KMS-11 (cell line): ENCODE results near the gene USF1.
A peak's percentile ranks its signal among the peaks of the same experiment; 100 is the strongest.

Experiments
- H2AFZ ChIP-seq: fragments of 200-600 bp; sonication (generic); 2 replicates; pipeline ENCODE4 v1.6.1; 2016; ENCODE audit warnings: antibody characterized with exemption, mixed run types, low read depth
- H3K27ac ChIP-seq: fragments of 200-600 bp; sonication (generic); 2 replicates; pipeline ENCODE4 v1.6.1; 2016; ENCODE audit warnings: mild to moderate bottlenecking, mixed run types
- H3K27me3 ChIP-seq: fragments of 200-600 bp; sonication (generic); 2 replicates; pipeline ENCODE4 v1.6.1; 2017; ENCODE audit warnings: mild to moderate bottlenecking, low read depth, mixed run types, moderate library complexity; ENCODE audit not compliant: insufficient read depth
- H3K36me3 ChIP-seq: fragments of 200-600 bp; sonication (generic); 2 replicates; pipeline ENCODE4 v1.6.1; 2017; ENCODE audit warnings: mild to moderate bottlenecking, mixed run types; ENCODE audit not compliant: insufficient read depth
- H3K4me1 ChIP-seq: fragments of 200-600 bp; sonication (generic); 2 replicates; pipeline ENCODE4 v1.6.1; 2016; ENCODE audit warnings: mild to moderate bottlenecking, low read depth, mixed run types; ENCODE audit not compliant: poor library complexity, severe bottlenecking
- H3K4me2 ChIP-seq: fragments of 200-600 bp; sonication (generic); 2 replicates; pipeline ENCODE4 v1.7.0; 2016; ENCODE audit warnings: mild to moderate bottlenecking, mixed run types
- H3K4me3 ChIP-seq: fragments of 200-600 bp; sonication (generic); IDR thresholded peaks from 2 replicates; pipeline ENCODE4 v1.6.1; 2017; ENCODE audit warnings: low read depth, low read length, mixed read lengths; ENCODE audit not compliant: insufficient read depth
- H3K79me2 ChIP-seq: fragments of 200-600 bp; sonication (generic); 2 replicates; pipeline ENCODE4 v1.6.1; 2016; ENCODE audit warnings: low read depth, mixed run types; ENCODE audit not compliant: insufficient read depth
- H3K9ac ChIP-seq: fragments of 200-600 bp; sonication (generic); 2 replicates; pipeline ENCODE4 v1.6.1; 2016; ENCODE audit warnings: mild to moderate bottlenecking, mixed run types
- H4K20me1 ChIP-seq: fragments of 200-600 bp; sonication (generic); 2 replicates; pipeline ENCODE4 v1.6.1; 2016; ENCODE audit warnings: mild to moderate bottlenecking, mixed run types; ENCODE audit not compliant: insufficient read depth
- CTCF ChIP-seq: fragments of 200-600 bp; sonication (generic); conservative IDR thresholded peaks from 2 replicates; pipeline ENCODE4 v1.6.1; 2017; ENCODE audit warnings: low read depth, mild to moderate bottlenecking, antibody characterized with exemption, low read length, moderate library complexity, mixed read lengths

The USF1 gene

DNA sequence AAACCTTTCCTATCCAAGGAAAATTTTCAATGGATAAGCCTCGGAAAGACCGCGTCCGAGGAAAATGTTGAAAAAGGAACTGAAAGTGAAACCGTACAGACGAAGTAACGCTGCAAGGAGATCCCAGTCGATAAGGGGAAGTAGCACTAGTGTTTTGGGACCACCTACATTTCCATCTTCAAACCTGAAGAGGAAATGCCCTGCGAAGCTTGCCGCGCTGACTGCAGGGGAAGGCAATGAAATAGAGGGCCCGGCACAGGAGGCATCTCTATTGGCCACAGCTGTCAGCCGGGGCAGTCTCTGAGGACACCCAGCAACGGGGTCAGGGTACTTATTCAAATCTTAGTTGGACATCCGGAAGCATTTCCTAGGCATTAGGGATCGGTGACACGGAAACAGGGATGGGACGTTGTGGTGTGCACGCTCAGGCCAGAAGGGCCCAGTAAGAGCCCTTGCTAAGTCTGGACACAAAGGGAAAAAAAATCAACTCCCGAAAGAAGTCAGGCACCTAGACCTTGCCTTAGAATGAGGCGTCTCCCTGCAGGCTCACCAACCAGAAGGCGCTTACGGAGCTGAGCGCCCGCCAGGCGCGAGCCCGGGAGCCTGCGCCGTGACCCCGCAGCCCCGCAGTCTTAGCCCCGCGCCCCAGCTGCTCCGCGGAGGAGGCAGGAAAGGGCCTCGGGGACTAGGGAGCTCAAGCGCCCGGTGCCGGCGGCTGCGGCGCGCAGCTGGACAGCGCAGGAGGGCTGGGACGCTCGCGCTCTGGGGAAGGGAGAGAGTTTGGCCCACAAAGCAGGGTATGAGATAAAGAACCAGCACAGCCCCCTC lies 655 bp downstream of the USF1 start:
- Histone ChIP-seq H2AFZ (peak overlapping the region; percentile 65), H3K27ac (peak overlapping the region; percentile 74), H3K4me1 (peaks cover 35% of the 10 kb centered on the region), H3K4me3 (peak overlapping the region; percentile 99), H3K27me3 (no peaks in the 10 kb centered on the region), H3K4me2 (peak overlapping the region; percentile 63), H4K20me1 (no peaks in the 10 kb centered on the region), H3K9ac (peak overlapping the region; percentile 70), H3K79me2 (peaks cover 25% of the 10 kb centered on the region), H3K36me3 (peaks cover 6% of the 10 kb centered on the region; the same call in 1 of the 2 replicates)
- no peak for TF ChIP-seq CTCF

GRCh38 chr1:161044535-161044907 lies 1.3 kb downstream of the USF1 start:
- no peak for TF ChIP-seq CTCF
- no peaks in the 10 kb centered on the region for H3K27me3 ChIP-seq
- H3K4me3 ChIP-seq = peak overlapping the region; percentile 99
- H2AFZ ChIP-seq = peak overlapping the region; percentile 65
- H3K27ac ChIP-seq = peak overlapping the region; percentile 74
- H3K36me3 ChIP-seq = peaks cover 6% of the 10 kb centered on the region; the same call in 1 of the 2 replicates
- H3K4me1 ChIP-seq = peaks cover 40% of the 10 kb centered on the region
- H3K79me2 ChIP-seq = peaks cover 25% of the 10 kb centered on the region
- H3K4me2 ChIP-seq = peak overlapping the region; percentile 63
- H4K20me1 ChIP-seq = no peaks in the 10 kb centered on the region
- peak overlapping the region; percentile 70; the same call in 1 of the 2 replicates for H3K9ac ChIP-seq

DNA sequence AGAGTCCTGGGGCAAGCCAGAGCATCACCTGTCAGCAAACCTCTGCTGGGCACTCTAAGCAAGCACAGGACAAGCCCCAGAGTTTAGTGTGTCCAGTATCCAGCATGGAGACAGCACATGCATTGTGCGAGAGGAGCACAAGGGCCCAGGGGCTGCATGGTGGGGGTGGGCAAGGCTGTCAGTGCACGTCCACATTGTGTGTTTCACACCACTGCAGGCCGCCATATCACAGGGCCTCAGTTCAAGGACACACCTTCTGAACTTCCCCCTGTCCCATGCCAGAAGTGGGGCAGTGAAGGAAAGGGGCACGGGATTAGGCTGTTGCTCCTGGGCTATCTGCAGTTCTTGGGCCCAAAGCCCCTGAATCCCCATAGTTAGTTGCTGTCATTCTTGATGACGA lies 6.2 kb downstream of the USF1 start:
- H3K4me3 ChIP-seq = no peak overlapping the region
- H4K20me1 ChIP-seq = no peaks in the 10 kb centered on the region
- H2AFZ ChIP-seq = no peak overlapping the region
- no peak overlapping the region; the same call in 1 of the 2 replicates for H3K9ac ChIP-seq
- H3K79me2 ChIP-seq = peaks cover 14% of the 10 kb centered on the region
- peak overlapping the region; percentile 10; the same call in 1 of the 2 replicates for H3K27ac ChIP-seq
- no peak; the same call in none of the 2 replicates for TF ChIP-seq CTCF
- H3K4me1 ChIP-seq = peaks cover 40% of the 10 kb centered on the region
- H3K27me3 ChIP-seq = no peaks in the 10 kb centered on the region
- peaks cover 6% of the 10 kb centered on the region; the same call in 1 of the 2 replicates for H3K36me3 ChIP-seq
- H3K4me2 ChIP-seq = peak overlapping the region; percentile 86

GRCh38 chr1:161039154-161039545 lies 6.6 kb downstream of the USF1 start:
- Histone ChIP-seq H3K4me3 (no peak overlapping the region), H3K27me3 (no peaks in the 10 kb centered on the region), H3K27ac (peak overlapping the region; percentile 10; the same call in 1 of the 2 replicates), H3K36me3 (peaks cover 6% of the 10 kb centered on the region; the same call in 1 of the 2 replicates), H3K9ac (peak overlapping the region; percentile 46; the same call in 1 of the 2 replicates), H2AFZ (peak overlapping the region; percentile 73; the same call in 1 of the 2 replicates), H4K20me1 (no peaks in the 10 kb centered on the region), H3K4me1 (peaks cover 36% of the 10 kb centered on the region), H3K4me2 (peak overlapping the region; percentile 86), H3K79me2 (peaks cover 10% of the 10 kb centered on the region)
- peak; percentile 33; the same call in 1 of the 2 replicates for TF ChIP-seq CTCF
